AG09319 (cell line): ENCODE data around the gene HSPB2.

Source experiments
- DNase-seq: peaks from one replicate; pipeline ENCODE4 v3.0.0-alpha.2; 2010; ENCODE audit warnings: low read depth; ENCODE audit errors: extremely low read depth
- TF ChIP-seq, protein P1 (sequence below): IDR thresholded peaks from 2 replicates; pipeline ENCODE4 v1.5.1; 2011; ENCODE audit warnings: low read depth, mild to moderate bottlenecking, inconsistent platforms, low read length, moderate library complexity

Gene HSPB2

DNA sequence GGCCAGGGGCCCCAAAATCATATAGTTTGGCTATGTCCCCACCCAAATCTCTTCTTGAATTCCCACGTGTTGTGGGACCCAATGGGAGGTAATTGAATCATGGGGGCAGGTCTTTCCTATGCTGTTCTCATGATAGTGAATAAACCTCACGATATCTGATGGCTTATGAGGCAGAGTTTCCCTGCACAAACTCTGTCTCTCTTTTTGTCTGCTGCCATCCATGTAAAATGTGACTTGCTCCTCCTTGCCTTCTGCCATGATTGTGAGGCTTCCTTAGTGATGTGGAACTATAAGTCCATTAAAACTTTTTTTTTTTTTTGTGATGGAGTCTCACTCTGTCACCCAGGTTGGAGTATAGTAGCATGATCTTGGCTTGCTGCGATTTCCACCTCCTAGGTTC is 39.0 kb downstream of the HSPB2 start:
- DNase-seq = no peak
- TF ChIP-seq, protein P1, sequence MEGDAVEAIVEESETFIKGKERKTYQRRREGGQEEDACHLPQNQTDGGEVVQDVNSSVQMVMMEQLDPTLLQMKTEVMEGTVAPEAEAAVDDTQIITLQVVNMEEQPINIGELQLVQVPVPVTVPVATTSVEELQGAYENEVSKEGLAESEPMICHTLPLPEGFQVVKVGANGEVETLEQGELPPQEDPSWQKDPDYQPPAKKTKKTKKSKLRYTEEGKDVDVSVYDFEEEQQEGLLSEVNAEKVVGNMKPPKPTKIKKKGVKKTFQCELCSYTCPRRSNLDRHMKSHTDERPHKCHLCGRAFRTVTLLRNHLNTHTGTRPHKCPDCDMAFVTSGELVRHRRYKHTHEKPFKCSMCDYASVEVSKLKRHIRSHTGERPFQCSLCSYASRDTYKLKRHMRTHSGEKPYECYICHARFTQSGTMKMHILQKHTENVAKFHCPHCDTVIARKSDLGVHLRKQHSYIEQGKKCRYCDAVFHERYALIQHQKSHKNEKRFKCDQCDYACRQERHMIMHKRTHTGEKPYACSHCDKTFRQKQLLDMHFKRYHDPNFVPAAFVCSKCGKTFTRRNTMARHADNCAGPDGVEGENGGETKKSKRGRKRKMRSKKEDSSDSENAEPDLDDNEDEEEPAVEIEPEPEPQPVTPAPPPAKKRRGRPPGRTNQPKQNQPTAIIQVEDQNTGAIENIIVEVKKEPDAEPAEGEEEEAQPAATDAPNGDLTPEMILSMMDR = no peak

DNA sequence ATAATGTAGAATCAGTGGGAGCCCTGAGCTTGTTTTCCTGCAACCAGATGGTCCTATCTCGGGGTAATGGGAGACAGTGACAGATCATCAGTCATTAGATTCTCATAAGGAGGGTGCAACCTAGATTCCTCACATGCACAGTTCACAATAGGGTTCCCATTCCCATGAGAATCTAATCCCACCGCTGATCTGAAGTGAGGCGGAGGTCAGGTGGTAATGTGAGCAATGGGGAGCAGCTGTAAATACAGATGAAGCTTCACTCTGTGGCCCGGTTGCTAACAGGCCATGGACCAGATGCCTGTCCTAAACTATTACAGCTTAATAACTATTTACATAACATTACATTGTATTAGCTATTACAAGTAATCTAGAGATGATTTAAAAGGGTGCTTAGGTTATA is 41.6 kb downstream of the HSPB2 start:
- DNase-seq = no peak

DNA sequence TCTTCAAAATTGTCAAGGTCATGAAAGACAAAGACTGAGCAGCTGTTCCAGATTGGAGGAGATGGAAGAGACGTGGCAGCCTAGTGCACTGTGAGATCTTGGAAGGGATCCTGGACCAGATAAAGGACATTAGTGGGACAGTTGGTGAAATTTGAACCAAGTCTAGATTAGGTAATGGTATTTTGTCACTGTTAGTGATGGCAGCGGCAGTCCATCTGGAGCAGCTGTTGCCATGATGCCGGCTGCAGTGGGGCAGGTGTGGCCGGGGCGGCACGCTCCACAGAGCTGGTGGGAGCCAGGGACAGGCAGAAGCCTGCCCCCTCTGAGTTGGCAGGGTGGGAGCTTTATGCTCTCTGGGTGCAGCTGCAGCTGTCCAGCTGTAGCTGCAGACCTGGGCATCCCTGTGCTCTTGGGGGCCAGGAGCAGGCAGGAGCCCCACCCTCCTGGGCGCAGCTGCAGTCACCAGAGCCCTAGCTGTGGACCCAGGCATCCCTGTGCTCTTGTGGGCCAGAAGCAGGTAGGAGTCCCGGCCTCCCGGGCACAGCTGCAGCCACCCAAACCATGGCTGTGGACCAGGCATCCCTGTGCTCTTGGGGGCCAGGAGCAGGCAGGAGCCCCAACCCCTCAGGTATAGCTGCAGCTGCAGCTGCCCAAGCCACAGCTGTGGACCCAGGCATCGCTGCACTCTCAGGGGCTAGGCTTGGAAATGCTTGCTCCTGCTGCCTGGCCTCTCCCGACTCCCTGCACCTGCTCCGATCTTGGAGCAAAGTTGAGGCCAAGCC is 45.3 kb downstream of the HSPB2 start:
- no peak for DNase-seq
- TF ChIP-seq, protein P1 = no peak

More for the DNA sequence above, 41.6 kb downstream of the HSPB2 start:
- TF ChIP-seq, protein P1 = no peak

DNA sequence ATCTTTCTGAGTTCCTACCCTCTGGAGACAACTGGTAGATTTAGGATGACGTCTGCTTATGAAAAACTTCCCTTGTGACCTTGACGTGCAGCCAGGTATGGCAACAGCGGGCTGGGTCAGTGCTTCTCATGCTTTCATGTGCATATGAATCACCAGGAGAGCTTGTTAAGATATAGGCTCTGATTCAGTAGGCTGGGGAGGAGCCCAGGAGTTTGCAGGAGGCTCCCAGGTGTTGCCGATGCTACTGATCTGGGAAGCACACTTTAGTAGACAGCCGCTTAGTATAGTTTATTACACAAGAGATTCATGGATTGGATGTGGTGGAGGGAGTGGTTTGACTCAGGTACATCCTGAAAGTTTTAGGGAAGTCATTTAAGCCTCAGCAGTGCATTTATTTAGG is 48.4 kb downstream of the HSPB2 start:
- TF ChIP-seq, protein P1 = no peak
- DNase-seq = no peak

DNA sequence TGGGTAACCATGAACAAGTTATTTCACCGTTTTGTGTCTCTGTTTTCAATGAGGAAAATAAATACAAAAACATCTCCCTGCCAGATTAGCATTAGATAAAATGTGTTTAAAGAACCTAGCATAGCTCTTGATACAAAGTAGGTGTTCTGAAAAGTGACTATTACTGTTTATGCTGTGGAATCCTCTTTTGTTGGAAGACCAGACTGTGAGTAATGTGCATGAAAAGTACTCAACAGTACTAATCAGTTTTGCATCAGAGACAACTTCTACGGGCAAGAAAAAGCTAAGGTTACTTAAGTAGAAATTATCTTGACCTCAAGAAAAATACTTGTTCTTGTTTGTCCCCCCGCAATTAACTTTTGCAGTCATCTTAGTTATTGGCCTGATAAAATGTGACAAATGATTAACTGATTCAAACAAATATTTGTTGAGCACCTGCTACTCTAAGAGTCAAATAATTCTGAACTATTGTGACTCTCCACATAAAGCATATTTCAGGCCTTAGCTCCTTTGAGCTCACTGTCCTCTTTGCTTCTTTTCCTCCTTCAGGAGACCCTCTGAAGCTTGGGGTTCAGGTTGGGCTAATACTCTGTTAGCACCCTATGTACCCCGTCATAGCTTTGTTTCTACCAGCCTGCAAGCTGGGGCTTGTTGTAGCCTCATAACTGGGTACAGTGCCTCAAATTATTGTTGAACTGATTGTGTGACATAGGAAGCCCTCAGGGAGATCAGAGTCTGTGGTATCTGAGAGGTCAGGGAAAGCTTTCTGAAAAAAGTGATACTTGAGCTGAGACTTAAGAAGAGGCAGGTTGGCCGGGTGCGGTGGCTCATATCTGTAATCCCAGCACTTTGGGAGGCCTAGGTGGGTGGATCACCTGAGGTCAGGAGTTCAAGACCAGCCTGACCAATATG is 49.1 kb downstream of the HSPB2 start:
- TF ChIP-seq, protein P1 = no peak
- no peak for DNase-seq
